ENCODE data around the gene CTAGE6.
"Not testable (repeated sequence)": the region's sequence is repeated elsewhere in the genome, so short reads cannot be mapped to it uniquely, and the experiment has no call there.

Gene CTAGE6

DNA sequence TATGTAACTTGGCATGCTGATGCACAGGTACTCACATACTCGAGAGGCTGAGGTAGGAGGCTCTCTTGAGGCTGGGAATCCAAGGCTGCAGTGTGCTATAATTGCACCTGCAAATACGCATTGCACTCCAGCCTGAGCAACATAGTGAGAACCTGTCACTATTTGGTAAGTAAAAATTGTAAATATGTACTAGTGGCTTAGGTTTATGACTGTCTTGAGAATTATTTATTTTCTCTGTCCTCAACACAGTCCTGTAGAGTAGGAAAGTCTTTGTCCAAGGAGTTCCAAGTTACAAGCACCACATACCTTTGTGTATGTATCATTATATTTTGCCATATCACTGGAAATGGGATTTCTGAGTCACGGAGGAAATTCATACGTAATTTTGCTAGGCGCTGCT, 45.1 kb downstream of the CTAGE6 start:
- H3K36me3 ChIP-seq (ENCODE audit: control insufficient read depth, insufficient read depth, low read length); H3K4me3 ChIP-seq (replicated peaks; ENCODE audit: low read depth, low read length); DNase-seq (ENCODE audit: extremely low read depth, insufficient read length); H3K27me3 ChIP-seq (replicated peaks; ENCODE audit: control insufficient read depth, insufficient read depth, low read length): not testable (repeated sequence)

DNA sequence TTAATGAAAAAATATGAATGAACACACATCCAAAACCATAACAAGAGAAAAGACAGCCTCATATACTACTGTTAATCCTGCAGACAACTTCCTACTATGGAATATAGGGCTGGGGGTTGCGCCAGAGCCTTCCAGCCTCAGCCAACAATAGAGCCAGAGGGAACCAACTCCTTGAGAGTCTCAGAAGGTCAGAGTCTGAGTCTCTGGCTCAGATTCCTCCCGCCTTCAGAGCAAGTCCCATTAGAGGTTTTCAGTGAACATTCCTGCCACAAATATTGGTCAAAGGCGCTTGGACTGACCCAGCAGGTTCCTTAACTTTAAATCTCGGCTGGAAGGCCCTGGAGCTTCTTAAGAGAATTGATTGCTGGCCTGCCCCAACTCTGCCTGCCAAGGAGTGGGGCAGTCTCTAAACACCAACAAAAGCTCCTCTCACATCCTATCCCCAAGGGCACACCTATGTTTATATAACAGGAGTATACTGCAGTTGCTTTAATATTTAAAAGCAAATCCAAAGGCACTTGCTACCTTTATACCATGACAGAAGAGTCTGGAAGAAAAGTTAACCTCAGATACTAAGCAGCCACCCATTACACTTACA, 45.7 kb downstream of the CTAGE6 start:
- not testable (repeated sequence) for H3K4me3 ChIP-seq (replicated peaks; ENCODE audit: low read depth, low read length); DNase-seq (ENCODE audit: extremely low read depth, insufficient read length)

DNA sequence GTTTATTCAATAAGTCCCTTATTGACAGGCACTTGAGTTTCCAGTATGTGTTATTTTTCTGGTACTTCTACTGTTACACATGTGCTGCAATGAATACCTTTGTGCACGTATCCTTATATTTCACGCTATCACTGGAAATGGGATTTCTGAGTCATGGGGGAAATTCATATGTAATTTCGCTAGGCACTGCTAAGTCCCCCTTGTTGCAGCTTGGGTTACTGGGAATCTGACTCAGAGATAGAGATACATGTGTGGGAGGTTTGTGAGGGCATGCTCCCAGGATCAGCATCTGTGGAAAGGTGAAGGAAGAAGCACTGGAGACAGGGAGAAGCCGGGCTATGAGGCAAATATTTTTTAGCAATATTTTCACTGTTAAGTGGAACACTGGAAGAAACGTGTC, 47.6 kb downstream of the CTAGE6 start:
- not testable (repeated sequence) for DNase-seq (ENCODE audit: extremely low read depth, insufficient read length); H3K4me3 ChIP-seq (replicated peaks; ENCODE audit: low read depth, low read length); H3K27me3 ChIP-seq (replicated peaks; ENCODE audit: control insufficient read depth, insufficient read depth, low read length); H3K36me3 ChIP-seq (ENCODE audit: control insufficient read depth, insufficient read depth, low read length)

More for the DNA sequence above, 45.7 kb downstream of the CTAGE6 start:
- H3K27me3 ChIP-seq (replicated peaks; ENCODE audit: control insufficient read depth, insufficient read depth, low read length); H3K36me3 ChIP-seq (ENCODE audit: control insufficient read depth, insufficient read depth, low read length): not testable (repeated sequence)

All from GM06990 (cell line).